NCI-H446 treated with DMSO at 0.1 percent for 48 hours (cell line): ENCODE results near the gene UNKL.
A peak's percentile ranks its signal among the peaks of the same experiment; 100 is the strongest.

Experiments
- DNase-seq: peaks from one replicate; lab custom pipeline; 2025; lab: John Stamatoyannopoulos, UW

The UNKL gene

DNA sequence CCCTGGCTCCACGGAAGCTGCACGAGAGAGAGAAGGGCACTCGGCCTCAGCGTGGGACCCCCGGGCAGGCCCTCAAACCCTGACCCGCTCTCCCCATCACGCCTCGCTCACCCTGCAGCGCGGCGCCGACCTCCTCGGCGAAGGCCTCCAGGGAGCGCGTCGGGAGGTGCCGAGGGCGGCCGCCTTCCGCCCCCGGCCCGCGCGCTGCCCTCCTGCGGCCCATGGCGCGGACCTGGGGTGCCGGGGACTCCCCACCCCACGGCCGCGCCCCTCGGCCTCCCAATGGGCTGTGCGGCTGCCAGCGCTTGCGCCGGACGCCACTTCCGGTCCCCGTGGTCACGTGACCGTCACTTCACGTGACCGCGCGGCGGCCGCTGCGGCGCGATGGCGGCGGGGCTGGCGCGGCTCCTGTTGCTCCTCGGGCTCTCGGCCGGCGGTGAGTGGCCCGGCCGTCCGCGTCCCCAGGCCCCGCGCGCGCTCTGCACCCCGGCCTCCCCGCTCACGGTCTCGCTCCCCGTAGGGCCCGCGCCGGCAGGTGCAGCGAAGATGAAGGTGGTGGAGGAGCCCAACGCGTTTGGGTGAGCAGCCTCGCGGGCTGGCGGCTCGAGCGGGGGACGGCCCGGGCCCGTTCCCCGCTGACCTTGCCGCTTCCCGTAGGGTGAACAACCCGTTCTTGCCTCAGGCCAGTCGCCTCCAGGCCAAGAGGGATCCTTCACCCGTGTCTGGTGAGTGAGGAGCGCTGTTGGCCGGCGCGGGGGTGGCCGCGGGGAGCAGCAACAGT lies 62.7 kb downstream of the UNKL start, which contains the start of the genes GNPTG and TSR3:
TSS of gene GNPTG (plus strand) at position 350 of the 781 bp plus-strand sequence. CDS start at position 385, 35 bp downstream.
TSS of gene TSR3 (minus strand) at position 297 of the 781 bp plus-strand sequence. CDS start at position 223, 74 bp downstream.
- peak; percentile 35 for DNase-seq

DNA sequence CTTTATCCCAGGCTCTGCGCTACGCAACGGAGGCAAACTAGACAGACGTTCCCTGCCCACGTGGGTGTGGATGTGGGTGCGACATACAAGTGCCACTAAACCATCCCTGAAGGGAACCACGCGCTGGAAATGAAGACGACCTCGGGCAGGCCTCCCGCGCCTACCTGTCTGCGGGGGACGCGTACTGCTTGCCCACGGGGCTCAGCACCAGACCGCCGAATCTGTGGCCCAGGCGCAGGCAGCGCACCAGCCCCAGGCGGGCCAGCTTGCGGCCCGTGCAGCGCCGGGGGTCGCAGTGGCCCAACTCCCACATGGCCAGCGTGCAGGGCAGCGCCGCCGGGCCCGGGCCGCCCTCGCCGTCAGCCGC lies 63.3 kb downstream of the UNKL start:
- DNase-seq, result no peak

DNA sequence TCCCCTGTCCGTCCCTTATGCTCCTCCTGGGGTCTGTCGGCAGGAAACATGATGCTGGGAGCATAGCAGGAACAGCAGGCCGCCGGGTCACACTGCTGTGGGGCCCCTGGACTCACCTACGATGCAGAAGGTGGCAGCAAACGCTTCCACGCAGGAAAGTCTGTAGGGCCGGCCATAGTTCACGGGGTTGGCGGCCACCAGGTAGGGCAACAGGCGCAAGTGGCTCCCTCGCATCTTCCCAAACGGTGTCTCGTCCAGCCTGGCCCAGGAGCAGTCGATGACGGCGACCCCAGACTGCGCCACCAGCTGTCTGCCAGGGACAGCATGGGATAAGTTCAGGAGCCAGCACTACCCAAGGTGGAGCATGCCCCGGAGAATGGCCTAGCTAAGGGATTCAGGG lies 63.8 kb downstream of the UNKL start:
- DNase-seq, result no peak

DNA sequence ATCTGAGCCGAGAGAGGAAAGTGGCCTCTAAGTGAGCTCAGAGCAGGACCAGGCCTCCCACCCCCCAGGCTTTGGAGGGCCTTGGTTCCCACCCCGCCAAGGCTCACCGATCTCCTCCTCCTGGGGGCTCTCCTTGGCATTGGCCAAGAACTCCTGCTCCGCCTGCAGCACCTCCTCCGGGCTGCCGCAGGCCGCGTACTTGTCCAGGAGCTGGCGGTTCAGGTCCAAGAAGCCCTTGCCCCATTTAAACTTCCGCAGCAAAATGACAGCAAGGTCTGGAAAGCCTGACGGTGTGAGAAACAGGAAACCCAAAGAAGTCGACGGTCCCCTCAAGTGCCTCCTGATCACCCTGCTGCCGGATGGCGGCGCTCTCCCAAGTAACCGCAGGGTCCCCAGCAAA lies 64.6 kb downstream of the UNKL start:
- no peak for DNase-seq

DNA sequence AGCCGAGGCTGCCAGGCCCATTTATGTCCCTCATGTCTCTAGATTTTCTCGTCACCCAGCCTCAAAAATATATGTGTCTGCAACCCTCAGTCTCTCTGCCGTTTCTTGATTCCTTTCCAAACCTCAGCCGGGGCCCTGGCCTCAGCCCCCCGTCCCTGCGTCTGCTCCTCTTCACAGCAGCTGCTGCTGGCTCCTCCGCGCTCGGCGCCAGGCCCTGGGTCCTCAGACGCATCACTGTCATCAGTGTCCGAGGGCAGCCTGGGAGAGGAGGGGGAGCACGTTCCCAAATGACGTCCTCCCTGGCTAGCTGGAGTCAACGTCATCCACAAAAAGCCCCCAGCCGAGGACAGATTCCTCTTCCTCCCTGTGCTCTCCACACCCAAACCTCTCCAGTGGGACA lies 65.2 kb downstream of the UNKL start:
- DNase-seq, result no peak

DNA sequence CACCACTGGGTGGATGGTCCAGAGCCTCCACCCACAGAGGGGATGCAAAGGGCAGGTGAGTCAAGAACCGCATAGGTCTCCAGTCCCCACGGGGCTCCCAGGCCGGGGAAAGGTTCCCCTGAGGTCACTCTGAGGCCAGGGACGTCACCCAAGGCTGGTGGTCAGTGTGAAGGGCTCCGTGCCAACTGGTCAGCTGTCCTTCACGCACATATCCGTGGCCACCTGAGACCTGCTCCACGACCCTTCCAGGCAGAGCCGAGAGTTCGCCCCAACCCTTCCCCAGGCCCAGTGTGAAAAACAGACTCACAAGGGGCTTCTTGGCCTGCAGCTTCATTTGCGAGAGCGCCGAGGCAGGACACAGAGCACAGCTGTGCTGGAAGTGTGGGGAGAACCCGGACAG lies 65.6 kb downstream of the UNKL start:
- no peak for DNase-seq

DNA sequence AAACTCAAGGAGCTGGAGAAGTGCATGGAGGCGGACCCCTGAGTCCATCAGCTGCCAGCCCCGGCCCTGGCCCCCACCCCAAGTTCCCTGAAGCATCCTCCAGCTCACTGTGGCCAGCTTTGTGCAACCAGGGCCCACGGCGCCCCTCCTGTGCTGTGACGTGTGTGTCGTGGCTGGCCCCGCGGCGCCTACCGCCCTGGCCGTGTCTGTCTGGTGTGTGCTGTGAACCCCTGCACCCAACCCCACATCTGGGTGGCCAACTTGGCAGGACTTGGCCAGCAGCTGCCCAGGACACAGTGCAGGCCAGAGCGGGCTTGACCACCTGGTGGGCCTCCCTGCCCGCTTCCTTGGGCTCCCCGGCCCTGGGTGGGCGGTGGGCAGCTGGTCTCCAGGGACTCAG lies 66.1 kb downstream of the UNKL start:
- DNase-seq, result no peak

DNA sequence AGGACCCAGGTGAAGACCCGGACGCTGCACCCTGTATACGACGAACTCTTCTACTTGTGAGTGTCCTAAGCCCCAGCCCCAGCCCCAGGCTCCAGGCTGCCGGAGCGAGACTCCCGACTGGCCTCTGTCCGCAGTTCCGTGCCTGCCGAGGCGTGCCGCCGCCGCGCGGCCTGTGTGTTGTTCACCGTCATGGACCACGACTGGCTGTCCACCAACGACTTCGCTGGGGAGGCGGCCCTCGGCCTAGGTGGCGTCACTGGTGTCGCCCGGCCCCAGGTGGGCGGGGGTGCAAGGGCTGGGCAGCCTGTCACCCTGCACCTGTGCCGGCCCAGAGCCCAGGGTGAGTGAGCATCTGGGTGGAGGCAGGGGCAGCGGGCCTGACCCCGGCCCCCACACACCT lies 66.5 kb downstream of the UNKL start:
- no peak for DNase-seq

DNA sequence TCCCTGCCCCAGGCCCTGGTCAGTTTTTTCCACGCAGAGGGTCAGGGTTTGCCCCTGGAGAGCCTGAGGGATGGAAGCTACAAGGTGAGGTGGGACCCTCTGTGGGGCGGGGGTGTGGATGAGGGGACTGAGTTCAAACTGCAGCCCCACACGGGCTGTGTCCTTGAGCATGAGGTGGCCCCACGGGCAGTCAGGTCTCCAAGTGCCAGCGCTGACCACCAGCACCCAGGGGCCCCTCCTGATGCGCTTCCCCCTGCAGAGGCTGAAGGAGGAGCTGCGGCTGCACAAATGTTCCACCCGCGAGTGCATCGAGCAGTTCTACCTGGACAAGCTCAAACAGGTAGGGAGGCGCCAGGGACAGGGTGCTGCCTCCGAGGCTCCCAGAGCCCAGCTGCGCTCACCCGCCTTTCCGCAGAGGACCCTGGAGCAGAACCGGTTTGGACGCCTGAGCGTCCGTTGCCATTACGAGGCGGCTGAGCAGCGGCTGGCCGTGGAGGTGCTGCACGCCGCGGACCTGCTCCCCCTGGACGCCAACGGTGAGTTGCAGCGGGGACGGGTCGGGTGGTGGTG lies 67.1 kb downstream of the UNKL start:
- DNase-seq, result no peak

DNA sequence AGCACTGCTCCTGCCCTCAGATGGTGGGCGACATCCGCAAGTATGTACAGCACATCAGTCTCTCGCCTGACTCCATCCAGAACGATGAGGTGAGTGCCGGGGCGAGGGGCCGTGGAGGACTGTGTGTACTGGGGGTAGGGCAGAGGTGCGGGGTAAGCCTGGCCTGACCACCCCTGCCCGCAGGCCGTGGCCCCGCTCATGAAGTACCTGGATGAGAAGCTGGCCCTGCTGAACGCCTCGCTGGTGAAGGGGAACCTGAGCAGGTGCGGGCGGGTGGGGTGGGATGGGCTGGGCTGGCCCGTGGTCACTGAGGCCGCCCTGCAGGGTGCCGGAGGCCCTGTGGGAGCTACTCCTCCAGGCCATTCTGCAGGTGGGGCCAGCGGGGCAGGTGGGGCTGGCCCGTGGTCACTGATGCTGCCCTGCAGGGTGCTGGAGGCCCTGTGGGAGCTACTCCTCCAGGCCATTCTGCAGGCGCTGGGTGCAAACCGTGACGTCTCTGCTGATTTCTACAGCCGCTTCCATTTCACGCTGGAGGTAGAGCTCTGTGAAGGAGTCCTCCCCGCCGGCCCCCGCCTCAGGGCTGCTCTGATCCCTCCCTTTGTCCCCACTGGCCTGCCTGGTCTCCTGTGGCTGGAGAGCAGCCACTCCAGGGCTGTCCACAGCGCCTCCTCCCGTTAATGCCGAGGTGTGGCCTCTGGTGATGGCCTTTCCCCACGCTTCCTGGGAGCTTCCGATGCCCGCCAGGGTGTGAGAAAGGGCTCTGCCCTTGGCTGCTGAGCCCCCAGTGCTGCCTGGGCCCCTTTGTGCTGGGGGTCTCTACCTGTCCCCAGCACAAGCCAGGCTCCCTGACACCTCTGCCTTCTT lies 67.8 kb downstream of the UNKL start:
- DNase-seq, result no peak

DNA sequence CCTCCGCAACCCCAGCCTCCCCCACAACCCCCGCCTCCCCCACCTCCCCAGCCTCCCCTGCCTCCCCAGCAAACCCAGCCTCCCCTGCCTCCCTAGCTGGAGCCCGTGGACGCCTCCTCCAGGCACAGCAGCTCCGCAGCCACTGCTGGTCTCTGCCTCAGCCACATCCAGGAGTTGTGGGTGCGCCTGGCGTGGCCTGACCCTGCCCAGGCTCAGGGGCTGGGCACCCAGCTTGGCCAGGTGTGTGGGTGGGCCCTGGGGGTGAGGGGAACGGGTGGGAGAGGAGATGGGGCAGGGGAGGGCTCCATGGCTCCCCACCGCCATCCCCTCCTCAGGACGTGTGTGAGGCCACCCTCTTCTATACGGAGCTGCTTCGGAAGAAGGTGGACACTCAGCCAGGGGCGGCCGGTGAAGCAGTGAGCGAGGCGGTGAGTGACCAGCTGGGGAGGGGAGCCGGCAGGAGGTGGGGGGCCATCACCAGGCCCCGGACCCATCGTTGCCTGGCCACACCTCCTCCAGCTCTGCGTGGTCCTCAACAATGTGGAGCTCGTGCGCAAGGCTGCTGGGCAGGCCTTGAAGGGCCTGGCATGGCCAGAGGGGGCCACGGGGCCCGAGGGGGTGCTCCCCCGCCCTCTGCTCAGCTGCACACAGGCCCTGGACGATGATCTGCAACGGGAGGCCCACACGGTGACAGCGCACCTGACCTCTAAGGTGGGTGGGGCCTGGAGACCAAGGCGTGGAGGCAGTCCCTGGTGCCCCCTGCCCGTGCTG lies 68.7 kb downstream of the UNKL start:
- no peak for DNase-seq

DNA sequence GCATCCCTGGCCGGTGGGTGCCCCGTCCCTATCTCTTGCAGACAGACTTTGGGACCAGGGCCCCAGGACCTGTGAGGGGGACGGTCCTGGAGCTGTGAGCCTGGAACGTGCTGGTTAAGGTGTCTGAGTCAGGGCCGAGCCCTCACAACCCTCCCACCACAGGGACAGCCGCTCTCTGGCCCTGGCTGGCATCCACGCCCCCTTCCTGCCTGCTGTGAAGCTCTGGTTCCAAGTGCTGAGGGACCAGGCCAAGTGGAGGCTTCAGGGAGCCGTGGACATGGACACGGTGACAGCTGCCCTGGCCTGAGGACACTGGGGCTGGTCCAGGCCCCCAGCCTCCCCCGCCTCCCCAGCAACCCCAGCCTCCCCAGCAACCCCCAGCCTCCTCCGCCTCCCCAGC lies 69.4 kb downstream of the UNKL start:
- DNase-seq, result no peak

DNA sequence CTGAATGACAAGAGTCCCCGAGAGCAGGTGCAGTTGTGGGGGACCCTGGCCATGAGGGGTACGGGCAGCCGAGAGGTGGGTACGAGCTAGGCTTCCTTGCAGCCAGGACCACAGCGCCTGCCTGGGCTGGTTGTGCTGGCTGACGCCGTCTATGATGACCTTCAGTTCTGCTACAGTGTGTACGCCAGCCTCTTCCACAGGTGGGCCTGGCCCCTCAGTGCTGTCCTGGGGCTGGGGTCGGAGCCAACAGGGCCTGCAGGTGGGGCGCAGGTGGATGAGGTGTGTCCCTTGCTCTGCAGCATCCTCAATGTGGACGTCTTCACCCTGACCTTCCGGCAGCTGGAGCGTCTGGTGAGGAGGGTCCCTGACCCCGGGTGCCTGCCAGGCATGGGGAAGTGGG lies 70.0 kb downstream of the UNKL start:
- DNase-seq, result no peak

DNA sequence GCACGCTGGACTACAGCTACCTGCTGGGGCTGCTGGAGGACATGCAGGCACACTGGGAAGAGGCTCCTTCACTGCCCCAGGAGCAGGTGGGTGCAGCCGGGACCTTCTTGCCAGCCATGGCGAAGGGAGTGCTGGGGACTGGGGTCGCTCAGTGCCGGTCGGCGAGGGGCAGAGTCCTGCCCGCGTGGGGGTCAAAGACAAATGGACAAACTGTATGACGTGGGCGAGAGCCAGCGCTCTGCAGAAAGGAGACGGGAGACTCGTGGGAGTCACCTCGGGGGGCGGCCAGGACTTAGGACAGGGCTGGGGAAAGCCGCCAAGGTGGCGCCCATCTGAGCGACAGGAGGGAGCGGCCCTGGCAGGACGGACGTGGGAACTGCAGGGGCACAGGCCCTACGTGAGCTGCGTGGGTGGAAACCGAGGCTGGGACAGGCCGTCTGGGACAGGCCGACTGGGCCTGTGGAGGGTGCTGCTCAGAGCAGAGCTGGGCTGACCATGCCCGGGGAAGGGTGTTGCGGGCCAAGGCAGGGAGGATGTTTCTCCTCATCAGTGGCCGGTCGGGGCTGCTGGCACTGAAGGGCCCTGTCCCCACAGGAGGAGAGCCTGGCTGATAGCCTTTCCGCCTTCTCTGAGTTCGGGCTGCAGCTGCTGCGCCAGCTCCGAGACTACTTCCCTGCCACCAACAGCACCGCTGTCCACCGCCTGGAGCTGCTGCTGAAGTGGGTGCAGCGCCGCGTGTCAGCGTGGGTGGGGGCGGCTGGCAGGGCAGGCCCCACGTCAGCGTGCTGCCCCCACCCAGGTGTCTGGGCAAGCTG lies 70.9 kb downstream of the UNKL start:
- no peak for DNase-seq

DNA sequence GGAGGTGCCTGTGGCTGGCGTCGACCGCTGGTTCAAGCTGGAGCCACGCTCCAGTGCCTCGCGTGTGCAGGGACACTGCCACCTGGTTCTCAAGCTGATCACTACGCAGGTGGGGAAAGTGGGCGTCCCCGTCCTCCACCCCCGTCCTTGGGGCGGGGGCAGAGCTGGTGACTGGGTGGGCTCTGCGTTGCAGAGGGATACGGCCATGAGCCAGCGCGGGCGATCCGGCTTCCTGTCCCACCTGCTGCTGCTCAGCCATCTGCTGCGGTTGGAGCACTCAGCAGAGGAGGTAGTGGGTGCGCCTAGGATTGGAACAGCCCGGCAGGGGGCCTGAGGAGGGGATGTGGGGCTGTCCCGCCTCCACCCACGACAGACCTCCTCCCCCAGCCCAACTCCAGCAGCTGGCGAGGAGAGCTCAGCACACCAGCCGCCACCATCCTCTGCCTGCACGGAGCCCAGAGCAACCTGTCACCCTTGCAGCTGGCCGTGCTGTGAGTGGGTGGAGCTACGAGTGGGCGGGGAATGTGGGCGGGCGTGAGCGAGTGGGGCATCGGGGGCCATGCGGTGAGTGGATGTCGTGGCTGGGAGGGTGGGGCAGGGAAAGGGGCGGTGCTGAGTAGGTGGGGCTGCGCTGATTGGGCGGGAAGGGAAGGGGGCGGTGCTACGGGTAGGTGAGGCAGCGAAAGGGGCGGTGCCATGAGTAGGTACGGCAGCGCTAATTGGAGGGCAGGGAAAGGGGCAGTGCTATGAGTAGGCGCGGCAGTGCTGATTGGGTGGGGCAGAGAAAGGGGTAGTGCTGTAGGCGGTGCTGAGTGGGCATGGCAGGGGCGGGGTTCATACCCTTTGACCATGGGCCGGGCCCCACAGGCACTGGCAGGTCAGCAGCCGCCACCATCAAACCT lies 71.7 kb downstream of the UNKL start:
- DNase-seq, result peak; percentile 91

DNA sequence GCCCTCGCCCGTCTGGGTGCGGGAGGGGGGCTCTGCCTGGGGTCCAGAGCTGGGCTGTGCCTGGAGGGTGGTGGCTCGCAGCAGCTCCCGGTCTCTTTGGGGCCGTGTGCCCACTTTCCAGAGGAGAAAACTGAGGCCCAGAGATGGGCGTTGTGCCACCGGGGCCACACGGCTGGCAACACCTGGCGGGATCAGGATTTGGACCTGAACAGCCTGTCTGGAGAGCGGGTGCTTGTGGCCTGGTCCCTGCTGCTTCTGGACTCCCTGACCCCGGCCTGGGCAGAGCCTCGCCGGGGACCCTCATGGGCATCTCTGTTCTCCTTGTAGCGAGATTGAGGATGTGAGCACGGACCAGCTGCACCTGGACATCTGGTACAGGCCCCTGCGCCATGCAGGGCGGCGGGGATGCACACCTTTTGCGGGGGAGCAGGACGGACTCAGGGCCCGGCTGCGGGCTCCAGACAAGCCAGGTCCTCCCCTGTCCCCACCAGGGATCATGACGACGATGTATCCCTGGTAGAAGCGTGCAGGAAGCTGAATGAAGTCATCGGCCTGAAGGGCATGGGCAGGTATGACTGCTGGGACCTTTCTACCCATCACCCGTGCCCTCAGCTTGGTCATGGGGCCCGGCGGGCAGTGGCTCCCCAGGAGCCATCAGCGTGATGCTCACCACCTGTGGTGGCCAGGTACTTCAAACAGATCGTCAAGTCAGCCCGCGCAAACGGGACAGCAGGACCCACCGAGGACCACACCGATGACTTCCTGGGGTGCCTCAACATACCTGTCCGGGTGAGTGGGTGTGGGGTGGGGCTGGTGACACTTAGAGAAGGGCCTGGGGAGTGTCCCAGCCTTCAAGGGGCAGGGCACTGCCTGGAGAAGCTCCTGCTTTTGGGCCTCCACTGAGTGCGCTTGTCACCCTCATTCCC lies 72.7 kb downstream of the UNKL start:
- DNase-seq, result no peak

DNA sequence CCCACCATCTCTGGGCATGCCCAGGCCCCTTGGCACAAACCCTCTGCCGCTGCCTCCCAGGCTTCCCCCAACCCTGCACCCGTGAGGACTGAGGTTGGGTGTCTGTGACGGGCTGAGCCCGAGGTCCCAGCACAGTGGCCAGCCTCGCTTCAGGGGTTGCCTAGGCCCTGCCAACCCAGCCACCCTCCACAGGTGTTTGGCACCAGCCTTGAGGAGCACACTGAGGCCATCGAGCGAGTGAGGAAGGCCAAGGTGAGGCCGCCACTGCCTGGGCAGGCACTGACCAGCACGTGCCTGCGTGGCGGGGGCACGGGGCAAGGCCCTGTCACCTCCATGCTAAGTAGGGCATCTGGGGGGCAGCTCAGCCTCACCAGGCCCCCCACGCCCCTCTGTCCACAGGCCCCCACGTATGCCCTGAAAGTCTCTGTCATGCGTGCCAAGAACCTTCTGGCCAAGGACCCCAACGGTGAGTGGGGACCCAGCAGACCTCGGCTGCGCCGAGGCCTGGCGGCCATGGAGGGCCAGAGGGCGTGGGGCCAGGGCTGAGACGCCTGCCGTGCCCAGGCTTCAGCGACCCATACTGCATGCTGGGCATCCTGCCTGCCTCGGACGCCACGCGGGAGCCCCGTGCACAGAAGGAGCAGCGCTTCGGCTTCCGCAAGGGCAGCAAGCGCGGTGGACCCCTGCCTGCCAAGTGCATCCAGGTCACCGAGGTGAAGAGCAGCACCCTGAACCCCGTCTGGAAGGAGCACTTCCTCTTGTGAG lies 73.6 kb downstream of the UNKL start:
- no peak for DNase-seq
